HepG2 (cell line): Measurements from ENCODE around the gene TEAD1. TPM values are rescaled to one million over a fixed set of nuclear protein-coding genes. Genes with fewer than 3 reads are reported as not detected.

Experiments used
- ATAC-seq: fragments of 200-7000 bp; cut with Tn5 transposase; 3 replicates; pipeline ENCODE4 v1.9.1; 2020; ENCODE audit warnings: mild to moderate bottlenecking, moderate library complexity
- BruUV-seq: library from RNA; stranded (reverse); fragments of 400-500 nt; replicated peaks from 2 replicates; lab custom pipeline; 2021; lab: Mats Ljungman, UMichigan
- CTCF ChIA-PET: fragments of 300-600 bp; formaldehyde crosslinking; extraction: SDS; loops from one replicate; lab custom pipeline; 2021; ENCODE audit warnings: low total read pairs, inconsistent platforms, low intra/inter-chr PET ratio; lab: Yijun Ruan, JAX
- POLR2A ChIA-PET: fragments of 350-600 bp; sonication (Branson Sonifier 250); formaldehyde crosslinking; loops from one replicate; lab custom pipeline; 2020; ENCODE audit warnings: antibody characterized with exemption, inconsistent platforms; lab: Yijun Ruan, JAX
- DNase-seq: peaks from one replicate; pipeline ENCODE4 v3.0.0-alpha.2; 2015; ENCODE audit warnings: low spot score
- FAIRE-seq: peaks from 3 replicates; lab custom pipeline; 2011; peaks lifted over from hg19 to GRCh38; lab: Jason Lieb, UNC
- H2AFZ ChIP-seq: one replicate; pipeline ENCODE4 v1.6.1; 2011; ENCODE audit warnings: low read length, inconsistent platforms
- H3K27ac ChIP-seq: fragments of 300-600 bp; 3 replicates; pipeline ENCODE4 v1.8.0; 2011; ENCODE audit warnings: mixed run types, mild to moderate bottlenecking, mixed read lengths, low read length, inconsistent platforms; ENCODE audit not compliant: insufficient read depth; ENCODE audit errors: extremely low read length
- H3K27me3 ChIP-seq, 2 experiments: fragments of 200-600 bp in 1 of 2; 2 replicates in 1 of 2; 3 replicates in 1 of 2; pipeline versions ENCODE4 v1.6.0 to v1.8.0; 2011; ENCODE audit warnings: low read length in 2 of 2, mild to moderate bottlenecking in 2 of 2, moderate library complexity in 2 of 2, inconsistent platforms in 1 of 2; ENCODE audit not compliant: insufficient read depth in 2 of 2, control insufficient read depth in 1 of 2
- H3K36me3 ChIP-seq, 2 experiments: fragments of 200-600 bp in 1 of 2; replicated peaks in 1 of 2; 2 replicates in 1 of 2; 3 replicates in 1 of 2; pipeline versions ENCODE4 v1.5.1 to v1.8.0; 2011; ENCODE audit warnings: low read length in 2 of 2, inconsistent platforms in 1 of 2; ENCODE audit not compliant: insufficient read depth in 2 of 2, control insufficient read depth in 1 of 2
- H3K4me1 ChIP-seq: 2 replicates; pipeline ENCODE4 v1.5.1; 2012; ENCODE audit warnings: low read length, inconsistent platforms; ENCODE audit not compliant: insufficient read depth
- H3K4me2 ChIP-seq: 2 replicates; pipeline ENCODE4 v1.6.0; 2011; ENCODE audit warnings: low read depth, low read length, inconsistent platforms
- H3K4me3 ChIP-seq, 3 experiments: fragments of 200-600 bp in 1 of 3; sonication (generic), shearing (Covaris generic) in 1 of 3; replicated peaks in 1 of 3; 2 replicates each; pipeline ENCODE4 v1.5.1; 2011 to 2016; ENCODE audit warnings: low read length in 3 of 3, inconsistent platforms in 2 of 3, low read depth in 2 of 3, mild to moderate bottlenecking in 2 of 3, control low read depth in 1 of 3, mixed read lengths in 1 of 3; ENCODE audit not compliant: insufficient read depth in 1 of 3
- H3K79me2 ChIP-seq: one replicate; pipeline ENCODE4 v1.6.1; 2011; ENCODE audit warnings: low read length, inconsistent platforms; ENCODE audit not compliant: insufficient read depth
- H3K9ac ChIP-seq: 2 replicates; pipeline ENCODE4 v1.6.0; 2011; ENCODE audit warnings: mild to moderate bottlenecking, low read depth, low read length, inconsistent platforms; ENCODE audit not compliant: insufficient read depth
- H3K9me3 ChIP-seq: 2 replicates; pipeline ENCODE4 v1.5.1; 2012; ENCODE audit warnings: mild to moderate bottlenecking, low read length
- H4K20me1 ChIP-seq: 2 replicates; pipeline ENCODE4 v1.6.0; 2011; ENCODE audit warnings: inconsistent platforms, mild to moderate bottlenecking, low read length, moderate library complexity; ENCODE audit not compliant: insufficient read depth
- ARNTL ChIP-seq: sonication (generic); formaldehyde crosslinking; IDR thresholded peaks from 2 replicates; pipeline ENCODE4 v1.4.0; 2020; ENCODE audit warnings: mild to moderate bottlenecking, missing genetic modification reagents
- CREB1 ChIP-seq, 2 experiments: fragments of 450-650 bp in 1 of 2; IDR thresholded peaks; 2 replicates each; pipeline ENCODE4 v1.6.1; 2016 to 2017; ENCODE audit warnings: control low read depth in 1 of 2, mild to moderate bottlenecking in 1 of 2, missing compliant biosample characterization in 1 of 2, missing genetic modification characterization in 1 of 2
- PHB2 ChIP-seq: fragments of 450-650 bp; IDR thresholded peaks from 2 replicates; pipeline ENCODE4 v1.6.1; 2018; ENCODE audit not compliant: partially characterized antibody
- POGZ ChIP-seq: sonication (generic); formaldehyde crosslinking; IDR thresholded peaks from 2 replicates; pipeline ENCODE4 v1.4.0; 2020; ENCODE audit warnings: mild to moderate bottlenecking, missing genetic modification reagents
- SIN3A ChIP-seq: IDR thresholded peaks from 2 replicates; pipeline ENCODE4 v1.6.1; 2011; ENCODE audit warnings: low read depth, mild to moderate bottlenecking, control low read depth, low read length, borderline replicate concordance
- THYN1 ChIP-seq: sonication (generic); formaldehyde crosslinking; IDR thresholded peaks from 2 replicates; pipeline ENCODE4 v1.8.1; 2023; ENCODE audit warnings: low read depth, mild to moderate bottlenecking, moderate library complexity, missing genetic modification reagents, borderline replicate concordance
- ZMYM3 ChIP-seq: sonication (generic); formaldehyde crosslinking; IDR thresholded peaks from 2 replicates; pipeline ENCODE4 v1.5.1; 2020; ENCODE audit warnings: mild to moderate bottlenecking, missing genetic modification reagents
- ZNF260 ChIP-seq: sonication (generic); formaldehyde crosslinking; IDR thresholded peaks from 2 replicates; pipeline ENCODE4 v1.4.0; 2020; ENCODE audit warnings: missing genetic modification reagents, low read depth, mild to moderate bottlenecking, borderline replicate concordance
- ZNF317 ChIP-seq: sonication (generic); formaldehyde crosslinking; IDR thresholded peaks from 2 replicates; pipeline ENCODE4 v1.5.0; 2020; ENCODE audit warnings: mild to moderate bottlenecking, missing genetic modification reagents
- ZNF567 ChIP-seq: sonication (generic); formaldehyde crosslinking; IDR thresholded peaks from 2 replicates; pipeline ENCODE4 v1.8.1; 2023; ENCODE audit warnings: mild to moderate bottlenecking, missing genetic modification reagents, borderline replicate concordance
- ZSCAN29 ChIP-seq: sonication (generic); formaldehyde crosslinking; conservative IDR thresholded peaks from 2 replicates; pipeline ENCODE4 v1.4.0; 2020; ENCODE audit warnings: mild to moderate bottlenecking, missing genetic modification reagents
- WGBS: methylation state at CpG from one replicate; pipeline ENCODE4 v1.1.6; 2017; ENCODE audit warnings: low lambda C conversion rate; 5-methylcytosine and 5-hydroxymethylcytosine counted together
- in situ Hi-C: cut with HindIII; loops from 2 replicates; pipeline ENCODE4 v1.10.0; 2017; ENCODE audit warnings: low pct_unique_long_range_greater_than_20kb; ENCODE audit not compliant: extremely low pct_ligation_motif_present
- intact Hi-C: fragments of 100-400 bp; cut with micrococcal nuclease; formaldehyde crosslinking; loops from one replicate; pipeline ENCODE4 v1.10.0; 2022; ENCODE audit not compliant: unreplicated experiment
- polyA plus RNA-seq, 8 experiments: library from polyadenylated mRNA; depleted of rRNA in 3 of 8; stranded (reverse) in 7 of 8; unstranded in 1 of 8; fragments of >200 nt; fragmentation: Illumina TruSeq in 4 of 8; extraction: Trizol in 4 of 8; gene quantifications; 2 replicates each; pipeline versions ENCODE4 v1.2.1 to v1.2.3, GENCODE V29; 2011 to 2016; ENCODE audit warnings: low read depth in 4 of 8, missing spikeins in 1 of 8, mixed read lengths in 1 of 8; ENCODE audit not compliant: insufficient read depth in 1 of 8
- total RNA-seq, 5 experiments: library from RNA; depleted of rRNA; stranded (reverse); fragments of >200 nt; fragmentation: Illumina TruSeq; extraction: Trizol; gene quantifications; 2 replicates each; pipeline ENCODE4 v1.2.3, GENCODE V29; 2016; ENCODE audit warnings: low read depth in 1 of 5
- TF ChIP-seq, protein P1 (sequence below): sonication (generic); formaldehyde crosslinking; IDR thresholded peaks from 2 replicates; pipeline ENCODE4 v1.5.1; 2020; ENCODE audit warnings: mild to moderate bottlenecking, missing genetic modification reagents, borderline replicate concordance
- TF ChIP-seq, protein P2 (sequence below): sonication (generic); formaldehyde crosslinking; IDR thresholded peaks from 2 replicates; pipeline ENCODE4 v1.5.0; 2020; ENCODE audit warnings: missing genetic modification reagents, mild to moderate bottlenecking, borderline replicate concordance
- TF ChIP-seq, protein P3 (sequence below): sonication (generic); formaldehyde crosslinking; IDR thresholded peaks from 2 replicates; pipeline ENCODE4 v1.5.0; 2020; ENCODE audit warnings: missing genetic modification reagents
- TF ChIP-seq, protein P4 (sequence below): sonication (generic); formaldehyde crosslinking; IDR thresholded peaks from 2 replicates; pipeline ENCODE4 v1.4.0; 2020; ENCODE audit warnings: mild to moderate bottlenecking, missing genetic modification reagents, borderline replicate concordance

The TEAD1 gene
- total and polyA plus RNA-seq, 2 of the 13 experiments (the other 11 are each of a cell fraction or from before 2014, with no cell fraction given) = 20.1 to 30.5 TPM

DNA sequence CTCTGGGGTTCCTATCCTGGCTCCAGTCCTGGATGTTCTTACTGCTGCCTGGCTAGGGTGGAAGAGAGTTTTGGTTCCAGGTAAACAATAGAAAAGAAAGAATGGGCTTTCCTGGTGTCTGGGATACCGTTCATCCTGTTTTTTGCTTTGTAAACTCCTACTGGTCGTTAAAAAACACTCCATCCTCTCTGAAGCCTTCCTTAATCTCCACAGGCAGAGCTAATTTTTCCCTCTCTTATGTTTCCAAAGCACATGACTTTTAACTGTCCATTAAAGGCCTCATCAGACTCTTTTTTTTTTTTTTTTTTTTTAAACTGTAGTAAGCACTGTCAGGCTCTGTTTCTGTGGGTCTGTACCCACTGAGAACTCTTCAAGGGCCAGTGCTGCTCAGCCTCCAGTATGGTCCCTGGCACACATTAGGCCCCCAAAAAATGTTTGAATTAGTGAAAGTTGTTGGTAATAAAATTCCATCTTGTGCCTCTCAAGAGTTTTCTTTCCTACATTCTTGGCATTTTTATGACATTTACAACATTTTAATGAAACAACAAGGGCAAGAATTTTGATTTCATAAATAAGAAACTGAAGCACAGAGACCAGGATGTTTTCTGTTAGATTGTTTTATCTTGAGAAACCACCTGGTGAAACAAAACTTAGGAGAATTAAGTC lies 104.2 kb downstream of the TEAD1 start:
- no peak overlapping the region for H3K4me3 ChIP-seq
- no peaks in the 10 kb centered on the region; the same call in 1 of the 2 replicates for H4K20me1 ChIP-seq
- intact Hi-C loops (no loop called here), in situ Hi-C loops (no loop called here)
- FAIRE-seq (no peak), ATAC-seq (no peak), DNase-seq (no peak)
- CTCF ChIA-PET = no interaction called here
- no peak overlapping the region for H3K4me2 ChIP-seq
- H3K9me3 ChIP-seq = no peaks in the 10 kb centered on the region
- no peaks in the 10 kb centered on the region for H3K27me3 ChIP-seq
- peaks cover 11% of the 10 kb centered on the region for H3K79me2 ChIP-seq
- H3K36me3 ChIP-seq = peaks cover 1 to 9% of the 10 kb centered on the region in 2 experiments; a peak in 3 of 5 replicates
- POLR2A ChIA-PET = no interaction called here
- no peak overlapping the region for H3K27ac ChIP-seq
- H3K9ac ChIP-seq = no peak overlapping the region
- H3K4me1 ChIP-seq = no peaks in the 10 kb centered on the region
- BruUV-seq = no TSS peak
- 98% methylated on average over 2 of the region's 2 CpGs for WGBS
- no peak overlapping the region for H2AFZ ChIP-seq
- TF ChIP-seq ZNF260 (CRISPR knock-in tag) = no peak
- TF ChIP-seq POGZ = no peak
- no peak for TF ChIP-seq PHB2
- TF ChIP-seq, protein P1, sequence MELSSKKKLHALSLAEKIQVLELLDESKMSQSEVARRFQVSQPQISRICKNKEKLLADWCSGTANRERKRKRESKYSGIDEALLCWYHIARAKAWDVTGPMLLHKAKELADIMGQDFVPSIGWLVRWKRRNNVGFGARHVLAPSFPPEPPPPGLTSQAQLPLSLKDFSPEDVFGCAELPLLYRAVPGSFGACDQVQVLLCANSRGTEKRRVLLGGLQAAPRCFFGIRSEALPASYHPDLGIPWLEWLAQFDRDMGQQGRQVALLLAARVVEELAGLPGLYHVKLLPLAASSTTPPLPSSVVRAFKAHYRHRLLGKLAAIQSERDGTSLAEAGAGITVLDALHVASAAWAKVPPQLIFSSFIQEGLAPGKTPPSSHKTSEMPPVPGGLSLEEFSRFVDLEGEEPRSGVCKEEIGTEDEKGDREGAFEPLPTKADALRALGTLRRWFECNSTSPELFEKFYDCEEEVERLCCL (CRISPR knock-in tag) = no peak
- no peak for TF ChIP-seq CREB1 (IDR thresholded peaks at IDR 0.05)
- TF ChIP-seq CREB1 (CRISPR knock-in tag; IDR thresholded peaks at IDR 0.05) = no peak
- no peak for TF ChIP-seq ZSCAN29 (CRISPR knock-in tag)
- no peak for TF ChIP-seq ZMYM3 (CRISPR knock-in tag)
- TF ChIP-seq THYN1 (CRISPR knock-in tag) = no peak
- no peak for TF ChIP-seq SIN3A
- TF ChIP-seq, protein P2, sequence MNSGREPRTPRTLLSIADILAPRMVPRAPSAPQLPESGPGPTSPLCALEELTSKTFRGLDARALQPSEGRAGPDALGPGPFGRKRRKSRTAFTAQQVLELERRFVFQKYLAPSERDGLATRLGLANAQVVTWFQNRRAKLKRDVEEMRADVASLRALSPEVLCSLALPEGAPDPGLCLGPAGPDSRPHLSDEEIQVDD (CRISPR knock-in tag) = no peak
- no peak for TF ChIP-seq ARNTL
- no peak for TF ChIP-seq ZNF317 (CRISPR knock-in tag)
- no peak for TF ChIP-seq ZNF567 (CRISPR knock-in tag)
- TF ChIP-seq, protein P3, sequence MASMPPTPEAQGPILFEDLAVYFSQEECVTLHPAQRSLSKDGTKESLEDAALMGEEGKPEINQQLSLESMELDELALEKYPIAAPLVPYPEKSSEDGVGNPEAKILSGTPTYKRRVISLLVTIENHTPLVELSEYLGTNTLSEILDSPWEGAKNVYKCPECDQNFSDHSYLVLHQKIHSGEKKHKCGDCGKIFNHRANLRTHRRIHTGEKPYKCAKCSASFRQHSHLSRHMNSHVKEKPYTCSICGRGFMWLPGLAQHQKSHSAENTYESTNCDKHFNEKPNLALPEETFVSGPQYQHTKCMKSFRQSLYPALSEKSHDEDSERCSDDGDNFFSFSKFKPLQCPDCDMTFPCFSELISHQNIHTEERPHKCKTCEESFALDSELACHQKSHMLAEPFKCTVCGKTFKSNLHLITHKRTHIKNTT (CRISPR knock-in tag) = no peak
- TF ChIP-seq, protein P4, sequence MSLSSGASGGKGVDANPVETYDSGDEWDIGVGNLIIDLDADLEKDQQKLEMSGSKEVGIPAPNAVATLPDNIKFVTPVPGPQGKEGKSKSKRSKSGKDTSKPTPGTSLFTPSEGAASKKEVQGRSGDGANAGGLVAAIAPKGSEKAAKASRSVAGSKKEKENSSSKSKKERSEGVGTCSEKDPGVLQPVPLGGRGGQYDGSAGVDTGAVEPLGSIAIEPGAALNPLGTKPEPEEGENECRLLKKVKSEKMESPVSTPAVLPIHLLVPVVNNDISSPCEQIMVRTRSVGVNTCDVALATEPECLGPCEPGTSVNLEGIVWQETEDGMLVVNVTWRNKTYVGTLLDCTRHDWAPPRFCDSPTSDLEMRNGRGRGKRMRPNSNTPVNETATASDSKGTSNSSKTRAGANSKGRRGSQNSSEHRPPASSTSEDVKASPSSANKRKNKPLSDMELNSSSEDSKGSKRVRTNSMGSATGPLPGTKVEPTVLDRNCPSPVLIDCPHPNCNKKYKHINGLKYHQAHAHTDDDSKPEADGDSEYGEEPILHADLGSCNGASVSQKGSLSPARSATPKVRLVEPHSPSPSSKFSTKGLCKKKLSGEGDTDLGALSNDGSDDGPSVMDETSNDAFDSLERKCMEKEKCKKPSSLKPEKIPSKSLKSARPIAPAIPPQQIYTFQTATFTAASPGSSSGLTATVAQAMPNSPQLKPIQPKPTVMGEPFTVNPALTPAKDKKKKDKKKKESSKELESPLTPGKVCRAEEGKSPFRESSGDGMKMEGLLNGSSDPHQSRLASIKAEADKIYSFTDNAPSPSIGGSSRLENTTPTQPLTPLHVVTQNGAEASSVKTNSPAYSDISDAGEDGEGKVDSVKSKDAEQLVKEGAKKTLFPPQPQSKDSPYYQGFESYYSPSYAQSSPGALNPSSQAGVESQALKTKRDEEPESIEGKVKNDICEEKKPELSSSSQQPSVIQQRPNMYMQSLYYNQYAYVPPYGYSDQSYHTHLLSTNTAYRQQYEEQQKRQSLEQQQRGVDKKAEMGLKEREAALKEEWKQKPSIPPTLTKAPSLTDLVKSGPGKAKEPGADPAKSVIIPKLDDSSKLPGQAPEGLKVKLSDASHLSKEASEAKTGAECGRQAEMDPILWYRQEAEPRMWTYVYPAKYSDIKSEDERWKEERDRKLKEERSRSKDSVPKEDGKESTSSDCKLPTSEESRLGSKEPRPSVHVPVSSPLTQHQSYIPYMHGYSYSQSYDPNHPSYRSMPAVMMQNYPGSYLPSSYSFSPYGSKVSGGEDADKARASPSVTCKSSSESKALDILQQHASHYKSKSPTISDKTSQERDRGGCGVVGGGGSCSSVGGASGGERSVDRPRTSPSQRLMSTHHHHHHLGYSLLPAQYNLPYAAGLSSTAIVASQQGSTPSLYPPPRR = no peak
